HG03439 (cell line): Measurements from ENCODE around the gene SHC1.

Source experiments
- ATAC-seq: cut with Tn5 transposase; IDR thresholded peaks from one replicate; pipeline ENCODE4 v1.9.1; 2021; ENCODE audit warnings: mild to moderate bottlenecking, moderate library complexity; ENCODE audit not compliant: unreplicated experiment

Gene SHC1

DNA sequence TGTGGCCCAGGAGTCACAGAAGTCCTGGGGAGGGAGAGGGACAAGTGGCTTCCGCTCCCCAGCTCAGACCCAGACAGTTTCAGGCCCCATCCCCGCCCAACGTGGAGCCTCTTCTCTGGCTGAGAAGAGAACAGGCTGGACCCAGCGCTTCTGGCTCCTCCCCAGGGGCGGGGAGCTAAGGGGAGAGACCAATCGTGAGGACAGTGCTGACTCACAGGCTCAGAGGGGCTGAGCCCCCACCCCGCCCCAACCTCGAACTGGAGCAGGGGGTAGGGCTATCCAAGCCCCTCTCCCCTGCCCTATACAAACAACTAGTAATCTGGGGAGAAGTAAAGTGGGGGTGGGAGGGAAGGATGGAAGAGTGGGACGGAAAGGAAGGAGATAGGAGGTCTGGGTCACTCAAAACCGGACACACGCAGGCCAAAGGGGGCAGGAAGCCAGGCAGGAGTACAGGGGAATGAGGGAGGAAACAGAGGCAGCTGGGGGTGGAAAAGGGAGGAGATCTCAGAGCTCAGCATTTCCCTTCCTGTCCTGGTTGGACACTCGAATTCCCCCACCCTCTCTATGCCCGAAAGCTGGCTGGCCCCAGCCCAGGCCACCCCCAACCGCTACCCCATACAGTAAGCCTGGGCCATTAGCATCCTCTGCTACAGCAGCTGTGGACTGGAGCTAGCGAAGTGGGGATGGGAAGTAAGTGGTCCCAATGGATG is at the start of gene SHC1:
Gene SHC1, minus strand, starts transcription at position 117 of the 710 bp plus-strand sequence. CDS start 221 bp downstream, outside the sequence.
- no peak for ATAC-seq

DNA sequence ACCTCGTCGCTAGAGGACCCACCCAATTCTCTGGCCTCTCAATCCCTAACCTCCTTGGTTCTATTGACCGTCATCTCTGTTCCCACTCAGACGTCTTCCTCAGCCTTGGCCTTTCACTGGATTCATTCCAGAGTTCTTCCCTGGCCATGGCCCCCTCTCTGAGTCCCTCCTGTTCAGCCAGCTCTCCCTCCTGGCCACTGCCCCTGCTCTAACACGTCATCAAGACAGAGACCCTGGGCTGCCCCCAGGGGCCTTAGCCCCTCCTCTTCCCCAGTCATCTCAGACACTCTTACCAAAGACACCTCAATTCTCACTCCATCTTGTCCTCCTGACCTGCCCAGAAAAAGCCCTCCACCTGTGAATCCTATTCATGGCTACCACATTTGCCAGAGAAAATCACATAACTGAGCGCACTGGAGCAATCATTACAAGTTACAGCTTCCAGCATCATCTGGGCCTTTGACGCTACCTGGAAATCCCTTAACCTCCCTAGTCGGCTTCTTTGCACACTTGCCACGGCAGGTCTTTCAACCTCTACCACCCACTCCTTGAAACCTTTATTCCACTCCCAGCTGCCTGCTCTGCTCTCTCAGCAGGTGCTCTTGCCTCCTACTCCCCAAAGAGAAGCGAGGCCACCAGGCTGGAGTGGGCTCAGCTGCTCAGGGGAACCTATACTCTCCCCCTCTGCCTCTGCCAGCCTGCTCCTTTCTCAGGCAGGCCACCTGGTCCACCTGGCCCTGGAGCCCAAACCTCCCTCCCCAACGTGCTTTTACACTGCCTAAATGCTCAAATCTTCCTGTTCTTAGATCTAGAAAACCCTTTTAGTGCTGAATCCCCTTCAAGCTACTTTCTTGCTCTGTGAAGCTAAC is 49.1 kb upstream of the SHC1 start:
- ATAC-seq: no peak

DNA sequence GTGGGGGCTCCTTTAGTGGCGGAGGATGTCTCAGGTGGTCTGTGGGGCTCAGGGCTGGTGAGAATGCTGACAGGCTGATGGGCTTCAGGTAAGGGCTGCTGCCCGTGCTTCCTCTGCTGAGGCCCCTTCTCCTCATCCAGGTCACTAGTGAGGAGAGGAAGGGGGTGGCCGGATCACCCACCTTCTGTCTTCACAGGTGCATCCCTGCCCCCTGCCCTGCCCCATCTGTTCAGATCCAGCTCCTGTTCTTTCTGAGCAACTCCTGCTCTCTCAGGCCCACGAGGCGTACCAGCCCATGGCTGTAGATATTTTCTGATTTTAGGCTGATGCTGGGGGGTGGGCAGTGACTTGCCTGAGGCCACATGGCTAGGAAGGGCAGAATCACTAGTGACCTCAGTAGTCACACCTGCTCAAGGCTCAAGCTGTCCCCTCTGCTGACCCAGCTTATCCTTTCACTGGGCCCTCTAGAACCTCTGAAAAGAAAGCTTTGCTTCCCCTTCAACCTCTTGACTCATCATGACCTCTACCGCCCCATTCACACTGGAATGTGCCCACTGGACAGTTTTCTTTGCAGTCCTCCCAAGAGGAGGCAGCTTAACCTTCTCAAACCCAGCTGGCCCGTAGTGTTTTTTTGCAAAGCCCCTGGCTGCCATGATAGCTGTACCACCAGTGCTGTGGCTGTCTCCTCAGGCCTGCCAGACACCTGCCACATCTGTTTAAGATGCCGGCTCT is 48.2 kb upstream of the SHC1 start:
- no peak for ATAC-seq

- no peak for ATAC-seq
Observed at GRCh38 chr1:155017946-155018316, 47.4 kb upstream of the SHC1 start.

GRCh38 chr1:155017041-155017945 is 46.7 kb upstream of the SHC1 start:
- peak; percentile 65 for ATAC-seq

GRCh38 chr1:155016231-155016831 is 45.8 kb upstream of the SHC1 start:
- no peak for ATAC-seq

- ATAC-seq: no peak
Observed at GRCh38 chr1:155015527-155016230, 45.1 kb upstream of the SHC1 start.

- ATAC-seq: no peak
Observed at GRCh38 chr1:155014709-155015508, 44.4 kb upstream of the SHC1 start.

DNA sequence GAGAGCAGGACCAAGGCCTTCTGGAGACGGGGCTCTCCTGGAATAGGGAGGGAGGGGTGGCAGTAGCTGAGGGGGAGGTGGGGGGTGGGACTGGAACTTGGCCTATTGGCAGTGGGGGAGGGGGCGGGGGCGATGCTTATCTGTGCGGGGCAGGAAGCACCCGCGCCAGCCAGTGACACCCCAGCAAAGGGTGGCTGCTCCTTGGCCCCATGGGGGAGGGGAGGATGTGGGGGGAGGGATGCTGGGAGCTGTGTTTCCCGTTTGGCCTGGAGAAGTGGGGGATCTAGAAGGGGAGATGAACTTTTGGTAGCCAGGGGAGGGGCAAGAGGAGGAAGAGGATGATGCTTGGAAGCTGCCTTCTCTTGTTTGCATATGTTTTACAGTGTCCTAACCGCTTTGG is 43.1 kb upstream of the SHC1 start:
- no peak for ATAC-seq

DNA sequence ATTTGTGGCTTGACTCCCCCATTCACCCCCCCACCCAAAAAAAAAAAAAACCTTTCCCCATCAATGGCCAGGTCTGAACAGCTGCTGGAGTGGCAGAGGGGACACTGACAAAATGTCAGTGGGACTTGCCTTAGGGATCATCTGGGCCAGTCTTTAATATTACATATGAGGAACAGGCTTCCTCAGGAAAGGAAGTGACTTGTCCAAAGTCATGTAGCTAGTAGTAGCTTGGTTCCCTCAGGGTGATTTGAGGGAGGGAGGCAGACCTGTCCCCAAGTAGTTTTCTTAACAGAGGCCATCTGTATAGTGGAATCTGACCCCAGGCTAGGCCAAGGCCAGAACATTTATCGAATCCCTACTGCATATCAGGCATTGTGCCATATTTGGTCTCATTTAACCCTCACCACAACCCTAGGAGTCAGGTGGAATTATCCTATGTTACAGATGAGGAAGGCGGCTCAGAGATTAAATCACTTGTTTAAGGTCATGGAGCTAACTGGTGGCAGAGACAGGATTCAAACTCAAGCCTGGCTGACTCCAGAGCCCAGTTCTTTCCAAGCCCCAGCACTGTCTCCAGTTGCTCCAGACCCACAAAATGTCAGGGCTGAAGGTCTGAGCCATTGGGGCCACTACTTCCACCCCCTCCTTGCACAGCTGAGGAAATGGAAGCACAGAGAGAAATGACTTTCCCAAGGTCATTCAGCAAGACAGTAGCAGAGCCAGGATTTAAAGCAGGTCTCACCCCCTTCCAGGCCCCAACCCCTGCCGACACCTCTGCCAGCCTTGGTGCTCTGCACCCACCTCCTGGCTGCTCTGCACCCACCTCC is 42.4 kb upstream of the SHC1 start:
- ATAC-seq: no peak

GRCh38 chr1:155012026-155012546 is 41.5 kb upstream of the SHC1 start:
- no peak for ATAC-seq

- no peak for ATAC-seq
Observed at GRCh38 chr1:155011437-155012025, 41.0 kb upstream of the SHC1 start.

DNA sequence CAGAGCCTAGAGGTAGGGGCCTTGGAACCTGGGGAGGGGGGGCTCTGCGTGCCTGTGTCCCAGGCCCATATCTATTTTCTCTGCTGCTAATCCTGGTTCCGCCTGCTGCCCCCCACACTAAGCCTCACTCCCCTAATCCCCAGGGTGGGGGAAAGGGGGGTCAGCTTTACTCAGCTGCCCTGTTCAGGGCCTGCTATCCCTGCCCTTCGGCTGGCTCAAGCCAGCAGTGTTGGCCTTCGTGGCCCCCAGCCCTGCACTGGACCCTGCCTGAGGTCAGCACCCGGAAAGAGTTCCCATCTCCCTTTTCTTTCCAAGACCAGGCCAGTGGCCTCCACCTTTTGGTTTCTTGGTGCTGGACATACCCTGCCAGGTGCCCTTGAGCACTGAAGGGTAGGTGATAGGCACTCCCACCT is 40.5 kb upstream of the SHC1 start:
- no peak for ATAC-seq

DNA sequence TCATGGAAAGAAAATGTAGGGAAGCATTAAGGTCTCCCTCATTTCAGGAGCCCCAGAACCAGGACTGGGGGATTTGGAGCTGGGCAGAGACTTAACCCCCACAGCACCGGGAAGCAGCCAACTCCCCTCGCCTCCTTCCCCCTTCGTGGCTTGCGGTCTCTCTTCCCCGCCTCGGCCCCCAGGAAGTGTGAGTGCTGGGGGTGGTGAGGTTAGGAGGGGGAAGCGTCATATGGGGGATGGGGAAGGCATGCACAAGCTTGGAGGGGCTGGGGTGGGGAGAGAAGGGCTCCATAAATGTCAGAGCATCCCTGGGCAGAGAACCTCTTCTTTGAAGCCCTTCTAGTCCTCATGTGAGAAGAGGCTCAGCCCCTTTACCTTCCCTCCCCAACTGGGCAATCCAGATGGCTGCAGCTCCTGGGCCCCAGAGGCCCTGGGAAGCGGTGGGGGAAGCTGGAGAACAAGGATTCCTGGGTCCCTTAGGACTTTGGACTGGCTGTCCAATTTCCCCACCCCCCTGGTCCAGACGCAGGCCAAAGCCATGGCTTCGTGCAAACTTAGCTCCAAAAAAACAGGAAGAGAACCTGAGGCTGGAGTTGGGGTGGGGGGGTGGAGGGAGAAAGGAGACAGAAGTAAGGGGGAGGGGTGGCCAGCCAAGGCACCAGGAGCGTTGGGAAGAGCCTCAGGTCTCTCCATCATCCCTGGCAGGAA is 39.8 kb upstream of the SHC1 start:
- no peak for ATAC-seq

DNA sequence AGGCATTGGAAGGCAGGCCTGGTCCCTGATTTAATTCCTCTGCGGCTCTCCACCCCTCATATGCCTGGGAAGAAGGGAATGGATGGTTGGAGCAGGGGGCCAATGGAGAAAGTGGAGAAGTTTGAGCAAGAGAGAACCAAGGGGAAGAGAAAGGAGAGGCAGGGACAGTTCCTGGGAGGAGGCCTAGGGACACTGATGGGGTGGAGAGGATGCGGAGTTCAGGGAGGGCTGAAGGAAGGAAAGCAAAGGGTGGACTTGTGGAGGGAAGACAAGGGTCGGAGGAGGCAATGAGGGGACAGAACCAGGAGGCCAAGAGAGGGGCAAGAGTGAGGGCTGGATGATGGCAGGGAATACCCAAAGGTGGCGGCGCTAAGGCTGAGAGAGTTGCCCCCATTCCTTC is 39.2 kb upstream of the SHC1 start:
- ATAC-seq: no peak

GRCh38 chr1:155009221-155009711 is 38.7 kb upstream of the SHC1 start:
- ATAC-seq: no peak
